Renal cortex interstitium (tissue), 11 donors: ENCODE results near the gene KLHL30. TPM values are rescaled to one million over a fixed set of nuclear protein-coding genes. Genes with fewer than 3 reads are reported as not detected.

ENCODE experiments used
- DNase-seq, 11 donors: peaks; one replicate each; pipeline ENCODE4 v3.0.0-alpha.2; 2013; ENCODE audit warnings: low read depth in 9 of 11, low spot score in 4 of 11; ENCODE audit errors: extremely low read depth in 1 of 11
- polyA plus RNA-seq, 3 donors: library from polyadenylated mRNA; unstranded; fragments of 120-200 nt; gene quantifications; one replicate each; pipeline ENCODE4 v1.2.1, GENCODE V29; 2013; ENCODE audit not compliant: insufficient read length in 3 of 3

Gene KLHL30
- polyA plus RNA-seq, 3 donors = 0.34 to 0.94 (median 0.45) TPM

- DNase-seq = no peak
Measured at GRCh38 chr2:238187618-238188548, 49.4 kb downstream of the KLHL30 start.

DNA sequence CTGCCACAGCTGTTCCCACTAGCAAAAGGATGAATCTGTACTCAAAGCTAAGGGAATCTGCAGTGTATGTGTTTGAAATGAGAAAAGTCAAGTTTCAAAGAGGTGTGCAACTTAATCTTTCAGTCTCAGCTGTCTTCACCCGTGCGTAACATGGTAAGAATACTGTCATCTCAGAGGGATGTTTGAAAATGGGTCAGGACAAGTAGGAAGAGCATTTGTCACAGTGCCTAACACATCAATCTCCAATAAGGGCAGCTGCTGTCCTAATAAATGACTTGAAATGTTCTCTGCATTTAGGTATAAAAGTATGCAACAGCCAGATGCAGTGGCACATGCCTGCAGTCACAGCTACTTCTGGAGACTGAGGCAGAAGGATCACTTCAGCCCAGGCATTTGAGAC lies 52.0 kb downstream of the KLHL30 start:
- DNase-seq = no peak

Other genes starting within 250 kb of the KLHL30 start
- gene UBE2F, start 171.7 kb upstream of the KLHL30 start, polyA plus RNA-seq = 10 to 100 TPM; 40.1 to 44.0 (median 41.0) TPM
- gene SCLY, start 77.7 kb upstream of the KLHL30 start, polyA plus RNA-seq = 10 to 100 TPM; 25.2 to 30.8 (median 27.7) TPM
- gene ESPNL, start 38.3 kb upstream of the KLHL30 start, polyA plus RNA-seq = 1 to 10 TPM; 1.9 to 4.5 (median 2.7) TPM
- 10 to 100 TPM in 1 of 3 donors, 1 to 10 TPM in 2; 8.6 to 10.2 (median 8.9) TPM for gene ERFE, start 20.3 kb downstream of the KLHL30 start, polyA plus RNA-seq
- 10 to 100 TPM; 42.5 to 53.3 (median 47.0) TPM for gene ILKAP, start 65.0 kb downstream of the KLHL30 start, polyA plus RNA-seq
- 1 to 10 TPM; 5.3 to 8.7 (median 6.4) TPM for gene HES6, start 101.4 kb downstream of the KLHL30 start, polyA plus RNA-seq
- gene PER2, start 149.9 kb downstream of the KLHL30 start, polyA plus RNA-seq = 1 to 10 TPM; 5.2 to 9.1 (median 5.8) TPM
- 10 to 100 TPM; 22.7 to 24.6 (median 22.8) TPM for gene TRAF3IP1, start 181.8 kb downstream of the KLHL30 start, polyA plus RNA-seq